Bone marrow (tissue), 2 donors: ENCODE data around the gene TSC22D3.

Source experiments
- DNase-seq, 2 donors: peaks; one replicate each; lab custom pipeline; 2025; lab: John Stamatoyannopoulos, UW

TSC22D3 gene

DNA sequence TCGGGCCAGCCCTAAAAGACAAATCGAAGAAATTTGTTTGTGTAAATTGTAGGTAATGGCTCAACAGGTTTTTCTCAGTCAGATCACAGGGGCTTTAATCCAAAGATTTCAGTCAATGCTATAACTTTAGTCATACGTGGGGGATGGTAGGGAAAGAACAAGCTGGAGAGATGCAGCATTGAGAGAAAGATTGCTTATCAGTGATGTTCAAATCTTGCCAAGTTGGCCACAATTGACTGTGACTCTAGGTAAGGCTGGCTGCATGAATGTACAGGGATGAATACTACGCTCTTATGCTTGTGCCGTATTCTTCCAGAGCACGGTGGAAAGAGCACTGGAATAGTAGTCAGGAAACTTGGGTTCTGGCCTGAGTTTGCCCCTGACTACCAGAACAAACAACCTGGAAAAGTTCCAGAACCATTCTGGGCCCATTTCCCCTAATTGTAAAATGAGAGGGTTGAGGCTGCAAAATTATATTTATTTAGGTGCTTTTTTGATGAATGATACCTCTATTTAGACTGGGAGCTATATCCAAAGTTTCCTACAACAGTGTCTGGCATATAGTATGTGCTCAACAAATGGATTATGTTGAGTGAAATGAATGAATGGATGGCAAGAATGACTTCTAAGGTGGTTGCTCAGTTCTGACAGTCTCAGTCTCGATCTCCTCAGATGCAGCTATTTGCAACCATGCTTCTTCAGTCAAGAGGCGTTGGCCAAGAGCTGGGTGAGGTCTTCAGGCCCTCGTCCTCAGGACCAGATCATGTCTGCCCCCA lies 44.4 kb downstream of the TSC22D3 start:
- DNase-seq = no peak

DNA sequence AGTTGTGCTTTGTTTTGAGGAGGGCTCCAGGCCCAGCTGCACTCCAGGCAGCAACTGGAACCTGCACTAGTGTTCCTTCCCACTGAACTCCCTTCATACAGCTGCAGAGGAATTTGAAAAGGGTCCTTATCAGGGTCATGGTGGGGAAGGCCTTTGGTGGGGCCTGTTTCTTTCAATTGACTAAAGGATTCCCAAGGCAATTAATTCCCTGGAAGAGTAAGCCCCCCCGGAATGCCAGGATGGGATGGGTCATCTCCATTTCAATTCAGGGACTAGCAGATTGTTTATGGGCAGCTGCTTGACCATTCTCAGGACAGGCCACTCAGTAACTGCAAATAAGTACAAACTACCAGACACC lies 45.3 kb downstream of the TSC22D3 start:
- no peak for DNase-seq

DNA sequence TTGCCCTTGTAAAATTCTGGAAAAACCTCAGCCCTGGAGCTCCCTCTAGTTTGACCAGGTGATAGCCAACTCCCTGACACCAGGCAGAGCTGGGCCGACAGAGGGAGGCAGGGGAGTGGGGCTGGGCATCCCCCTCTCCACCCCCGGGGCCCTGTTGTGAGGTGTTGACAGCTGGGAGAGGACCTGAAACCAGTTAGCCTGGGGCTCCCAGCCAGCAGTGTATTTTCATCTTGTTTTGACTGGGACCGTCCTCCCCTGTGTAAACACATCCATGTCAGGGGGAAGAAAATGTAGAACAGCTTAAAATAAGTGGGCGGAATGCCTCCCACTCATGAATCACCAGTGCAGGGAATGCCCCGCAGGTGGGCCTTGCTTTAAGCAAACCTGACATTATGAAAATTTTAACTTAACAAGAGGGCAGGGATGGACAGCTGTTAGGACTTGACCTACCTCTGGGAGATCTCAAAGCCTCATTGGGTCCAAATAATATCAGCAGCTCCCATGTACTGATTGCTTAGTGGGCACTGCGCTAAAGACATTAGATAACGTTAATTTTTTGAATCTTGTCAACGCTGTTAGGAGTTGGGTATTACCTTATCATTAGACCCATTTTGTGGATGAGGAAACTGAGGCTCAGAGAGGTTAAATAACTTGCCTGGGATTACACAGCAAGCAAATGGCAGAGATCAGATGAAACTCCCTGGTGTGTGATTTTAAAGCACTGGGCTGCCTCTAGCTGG lies 45.9 kb downstream of the TSC22D3 start:
- DNase-seq = no peak

DNA sequence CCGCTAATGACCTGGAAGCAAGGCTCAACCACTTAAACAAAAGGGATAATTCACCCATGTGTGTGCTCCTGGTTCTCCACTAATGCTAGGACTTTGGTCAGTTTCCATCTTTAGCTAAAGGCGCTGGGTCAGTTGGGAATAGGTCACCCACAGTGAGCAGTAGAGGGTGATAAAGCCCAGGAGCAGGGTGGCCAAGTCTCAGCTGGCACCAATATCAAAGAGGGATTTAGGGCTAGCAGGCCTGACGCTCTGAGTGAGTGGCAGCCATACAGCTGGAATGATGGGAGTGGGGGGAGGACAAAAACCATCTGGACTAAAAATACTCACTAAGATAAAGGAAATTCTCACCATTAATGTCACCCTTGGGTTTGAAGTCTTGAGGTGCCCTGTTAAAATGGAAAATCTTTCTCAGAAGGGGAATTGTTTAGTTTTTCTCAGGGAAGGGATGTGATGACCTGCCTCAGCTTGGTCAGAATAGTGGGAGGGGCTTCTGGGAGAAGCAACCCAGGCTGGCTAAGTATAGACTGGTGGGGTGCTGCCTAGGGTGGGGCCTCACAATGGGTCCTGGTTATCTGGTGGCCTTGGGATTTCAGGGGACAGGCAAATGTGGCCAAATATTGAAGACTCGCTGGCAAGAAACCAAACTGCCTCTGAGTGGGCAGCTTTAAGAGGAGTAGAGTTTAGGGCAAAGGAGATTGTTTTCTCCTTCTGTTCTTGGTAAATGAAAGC lies 47.1 kb downstream of the TSC22D3 start:
- DNase-seq = no peak

DNA sequence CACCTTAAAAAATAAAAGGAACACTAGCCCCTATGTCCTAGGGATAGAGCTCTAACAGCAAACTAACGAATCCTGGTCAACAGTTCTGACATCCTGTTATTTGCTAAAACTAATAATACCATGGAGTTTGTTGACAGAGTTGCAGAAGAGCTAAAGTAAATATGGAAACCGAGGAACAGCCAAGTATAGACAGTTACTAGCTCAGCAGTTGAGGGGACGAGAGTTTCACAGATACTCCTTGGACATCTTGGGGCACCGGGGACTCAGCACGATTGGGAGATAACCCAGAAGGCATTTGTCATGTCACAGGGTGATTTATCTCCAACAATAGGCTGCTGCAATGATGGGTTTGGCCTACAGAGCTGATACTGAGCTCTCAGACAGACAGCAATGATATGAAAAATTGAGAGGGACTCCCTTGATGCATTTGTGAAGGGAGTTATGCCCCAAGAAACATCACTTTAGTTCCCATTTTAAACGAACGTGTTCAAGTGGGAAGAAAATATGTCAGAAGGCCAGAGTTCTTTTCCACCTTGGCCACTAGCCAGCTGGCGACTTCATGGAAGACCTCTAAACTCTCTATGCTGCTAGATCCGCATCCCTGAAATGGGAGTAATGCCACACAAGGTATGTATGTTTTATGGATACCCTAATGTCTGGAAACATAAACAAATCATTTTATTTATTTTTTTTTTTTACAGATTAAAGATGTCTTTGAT lies 48.6 kb downstream of the TSC22D3 start:
- DNase-seq = no peak

DNA sequence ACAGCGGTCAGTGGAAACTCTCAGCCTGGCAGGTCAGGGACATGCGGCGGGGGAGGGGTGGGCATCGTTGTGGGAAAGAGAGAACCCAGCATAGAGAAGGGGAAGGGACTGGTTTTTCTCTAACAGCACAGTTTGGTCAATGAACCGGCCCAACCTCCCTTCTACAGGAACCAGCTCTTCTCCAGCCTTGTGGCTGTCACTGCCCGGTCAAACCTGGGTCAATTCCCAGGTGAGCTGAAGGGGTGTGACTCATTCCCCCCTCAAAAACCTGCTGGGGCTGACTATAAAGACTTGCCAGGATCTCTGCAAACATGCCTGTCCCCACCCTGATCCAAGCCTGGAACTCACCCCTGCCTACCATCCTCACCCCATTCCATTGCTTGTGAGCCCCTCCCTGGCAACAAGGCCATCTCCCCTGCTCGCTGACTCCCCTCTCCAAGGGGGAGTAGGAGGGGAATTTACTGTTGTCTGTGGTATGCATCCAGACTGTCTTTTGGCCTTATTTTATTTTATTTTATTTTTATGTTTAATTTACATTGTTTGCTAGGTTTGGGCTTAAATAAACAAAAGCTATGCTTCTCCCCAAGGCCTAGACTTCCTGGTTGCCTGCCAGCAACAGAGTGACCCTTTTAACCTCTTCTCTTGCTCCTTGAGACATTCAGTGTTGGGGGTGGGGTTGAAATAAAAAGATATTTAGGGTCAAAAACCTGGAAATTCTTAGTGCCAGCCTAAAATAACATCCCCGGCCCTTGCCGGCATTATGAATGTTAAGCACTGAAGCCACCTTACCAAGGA lies 49.6 kb downstream of the TSC22D3 start:
- DNase-seq = no peak

DNA sequence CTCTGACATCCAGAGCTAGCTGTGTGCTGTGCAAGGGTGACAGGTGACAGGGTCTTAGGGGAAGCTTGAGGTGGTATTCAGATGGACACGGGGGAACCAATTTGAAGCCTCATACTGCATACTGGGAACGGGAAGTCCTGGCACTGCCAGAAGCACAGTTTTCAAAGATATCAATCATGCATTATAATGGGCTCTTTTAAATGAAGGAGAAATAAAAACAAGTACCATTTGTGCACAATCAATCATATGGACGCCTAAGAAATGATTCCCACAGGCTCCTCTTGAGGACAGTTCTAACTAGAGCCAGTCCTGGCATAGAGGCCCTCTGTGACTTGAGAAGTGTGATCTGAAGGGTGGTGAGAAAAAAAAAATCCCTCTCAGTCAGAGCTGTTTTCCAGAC lies 50.9 kb downstream of the TSC22D3 start:
- no peak for DNase-seq

DNA sequence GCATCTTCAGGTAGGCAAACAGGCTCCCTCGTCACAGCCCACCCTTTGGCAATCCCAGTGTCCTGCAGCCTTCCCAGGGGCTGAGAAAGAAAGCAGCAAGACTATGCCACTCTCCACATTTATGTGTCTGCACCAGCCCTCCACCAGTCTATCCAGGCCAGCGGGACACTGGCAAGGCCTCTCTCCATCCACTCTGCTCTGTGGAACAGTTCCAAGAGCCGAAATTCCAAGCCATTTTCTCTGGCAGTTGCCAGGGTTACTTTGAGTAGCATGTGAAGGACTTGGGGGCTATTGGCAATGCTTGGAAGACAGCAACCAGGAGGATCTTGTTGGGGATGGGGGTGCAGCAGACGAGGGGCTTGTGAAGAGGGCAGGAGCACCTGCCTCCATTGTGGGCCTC lies 52.1 kb downstream of the TSC22D3 start:
- DNase-seq = no peak

DNA sequence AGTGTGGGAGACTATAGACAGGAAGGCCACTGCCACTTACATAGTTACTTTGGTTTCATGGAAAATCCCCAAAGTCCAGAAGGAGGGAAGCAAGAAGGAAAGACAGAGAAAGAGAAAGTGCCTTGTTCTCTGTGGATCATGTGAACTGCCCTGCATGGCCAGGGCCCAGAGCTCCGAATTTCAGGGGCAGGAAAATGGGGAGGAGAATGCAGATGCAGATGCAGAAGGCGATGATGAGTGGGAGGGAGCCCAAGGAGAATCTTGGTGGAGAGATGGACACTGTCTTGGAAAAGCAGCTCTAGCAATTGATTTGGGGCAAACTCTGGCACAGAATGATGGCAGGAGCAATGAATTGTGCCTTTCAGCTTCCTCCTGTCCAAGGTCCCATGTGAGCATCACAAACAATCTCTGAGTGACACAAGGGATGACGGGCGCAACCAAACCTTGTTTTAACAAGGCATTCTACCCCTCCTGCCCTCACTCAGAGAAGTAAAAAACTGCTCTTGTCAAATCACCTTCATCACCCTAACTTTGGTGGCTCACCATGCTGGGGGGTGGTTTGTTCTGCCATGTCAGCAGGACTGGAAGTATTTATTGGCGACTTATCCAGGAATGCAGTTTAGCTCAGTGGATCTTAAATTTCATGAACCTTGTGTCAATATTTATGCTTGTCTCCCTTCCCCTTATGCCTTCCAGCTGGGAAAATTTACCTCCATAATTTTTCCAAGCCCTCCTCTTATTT lies 53.5 kb downstream of the TSC22D3 start:
- no peak for DNase-seq

DNA sequence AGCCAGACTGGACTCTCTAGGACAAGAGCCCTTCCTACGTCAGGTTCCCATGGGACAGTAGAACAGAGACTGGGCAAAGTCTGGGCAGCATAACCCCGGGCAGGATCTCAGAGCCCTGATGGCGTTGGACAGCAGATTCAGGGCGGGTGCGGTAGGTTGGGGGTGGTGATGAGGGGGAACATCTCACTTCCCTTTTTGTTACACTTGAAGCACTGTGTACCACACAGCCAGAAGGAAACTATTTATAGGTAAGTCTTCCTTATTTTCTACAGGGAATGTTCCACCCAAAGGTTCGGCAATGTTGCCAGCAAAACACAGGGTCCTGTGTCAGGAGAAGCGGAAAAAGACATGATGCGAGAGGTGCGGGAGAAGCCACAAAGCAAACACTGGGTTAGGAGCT lies 54.3 kb downstream of the TSC22D3 start:
- peak in 1 of 2 donors; percentile 5 for DNase-seq

DNA sequence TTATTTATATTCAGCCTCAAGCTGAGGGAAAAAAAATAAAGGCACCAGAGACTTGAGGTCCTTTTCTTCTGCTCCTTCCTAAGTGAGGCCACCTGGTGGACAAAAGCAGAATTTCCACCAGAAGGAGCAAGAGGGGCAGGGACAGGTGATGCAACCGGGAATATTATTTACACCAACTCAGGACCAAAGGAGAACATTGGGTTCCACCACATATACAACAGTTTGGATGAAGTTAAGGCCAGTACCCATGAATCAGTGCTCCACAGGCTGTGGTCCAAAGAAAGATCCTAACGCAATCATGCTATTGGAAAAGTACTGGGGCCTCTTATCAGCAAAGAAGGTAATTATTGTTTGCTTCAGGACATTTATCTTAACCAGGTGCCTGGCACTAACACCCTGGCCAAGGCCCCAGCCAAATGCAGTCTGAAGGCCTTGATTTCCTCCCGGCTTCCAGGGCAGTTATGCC lies 57.4 kb downstream of the TSC22D3 start:
- DNase-seq = peak; percentile 1 to 53

DNA sequence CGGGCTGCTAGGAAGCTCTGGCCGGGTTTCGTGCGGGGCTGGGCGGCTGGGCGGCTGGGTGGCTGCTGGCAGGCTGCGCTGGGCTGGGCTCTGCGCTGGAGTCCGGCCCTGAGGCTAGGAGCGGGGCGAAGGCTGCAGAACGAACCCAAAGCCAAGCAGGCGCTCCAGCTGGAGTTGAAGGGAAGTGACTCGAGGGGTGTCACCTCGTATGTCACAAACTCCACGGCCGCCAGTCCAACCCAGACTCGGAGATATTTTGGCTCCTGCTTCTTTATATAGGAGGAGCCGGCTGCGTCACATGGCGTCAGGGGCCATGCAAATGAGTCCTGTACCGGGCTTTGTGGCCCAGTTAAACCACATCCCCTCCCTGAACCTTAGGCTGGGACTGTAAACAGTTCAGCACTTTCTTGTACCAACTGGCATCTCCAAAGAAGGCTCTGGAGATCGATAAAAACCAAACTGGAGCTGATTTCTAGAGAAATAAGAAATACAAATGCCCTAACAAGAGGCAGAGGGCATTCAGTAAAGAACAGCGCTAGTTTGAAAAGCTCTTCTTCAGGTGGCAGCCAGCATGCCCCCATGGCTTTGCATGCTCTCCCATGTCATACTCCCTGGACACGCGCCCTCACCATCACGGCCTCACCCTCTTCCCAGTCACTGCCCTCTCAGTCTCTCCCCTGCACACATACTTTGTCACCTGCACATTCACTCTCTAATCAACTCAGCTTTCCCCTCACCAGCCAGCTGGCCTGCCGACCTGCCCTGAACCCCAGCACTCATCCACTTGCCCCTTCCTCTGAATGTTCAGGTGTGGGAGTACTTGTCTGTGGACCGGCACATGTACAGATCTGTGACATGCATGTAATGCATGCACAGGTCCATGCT lies 58.5 kb downstream of the TSC22D3 start:
- peak; percentile 53 to 70 for DNase-seq

DNA sequence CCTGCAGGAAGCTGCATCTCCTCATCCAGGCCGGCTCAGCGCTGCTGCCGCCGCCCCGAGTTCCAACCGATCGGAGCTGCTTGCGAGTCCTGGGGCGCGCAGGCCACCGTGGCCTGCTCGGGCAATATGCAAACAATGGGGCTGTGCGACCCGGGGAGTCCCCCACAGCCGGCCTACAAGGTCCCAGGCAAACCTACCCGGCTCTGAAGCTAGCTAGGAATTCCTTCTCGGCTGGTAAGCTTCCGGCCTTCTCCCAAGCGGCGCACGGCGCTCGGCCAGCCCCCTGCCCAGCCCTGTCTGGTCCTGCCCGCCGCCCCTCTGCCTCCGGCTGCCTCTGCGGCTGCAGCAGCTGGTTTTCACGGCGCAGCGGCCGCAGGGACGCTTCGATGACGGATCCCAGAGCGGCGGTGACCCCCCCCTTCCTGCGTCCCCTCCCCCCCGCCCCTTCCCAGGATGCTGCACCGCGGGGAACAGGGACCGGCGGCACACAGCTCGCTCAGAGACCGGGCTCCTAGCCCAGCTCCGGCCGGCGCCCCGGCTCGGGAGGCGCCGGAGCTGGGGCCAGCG lies 59.4 kb downstream of the TSC22D3 start:
- DNase-seq = peak in 1 of 2 donors; percentile 24

DNA sequence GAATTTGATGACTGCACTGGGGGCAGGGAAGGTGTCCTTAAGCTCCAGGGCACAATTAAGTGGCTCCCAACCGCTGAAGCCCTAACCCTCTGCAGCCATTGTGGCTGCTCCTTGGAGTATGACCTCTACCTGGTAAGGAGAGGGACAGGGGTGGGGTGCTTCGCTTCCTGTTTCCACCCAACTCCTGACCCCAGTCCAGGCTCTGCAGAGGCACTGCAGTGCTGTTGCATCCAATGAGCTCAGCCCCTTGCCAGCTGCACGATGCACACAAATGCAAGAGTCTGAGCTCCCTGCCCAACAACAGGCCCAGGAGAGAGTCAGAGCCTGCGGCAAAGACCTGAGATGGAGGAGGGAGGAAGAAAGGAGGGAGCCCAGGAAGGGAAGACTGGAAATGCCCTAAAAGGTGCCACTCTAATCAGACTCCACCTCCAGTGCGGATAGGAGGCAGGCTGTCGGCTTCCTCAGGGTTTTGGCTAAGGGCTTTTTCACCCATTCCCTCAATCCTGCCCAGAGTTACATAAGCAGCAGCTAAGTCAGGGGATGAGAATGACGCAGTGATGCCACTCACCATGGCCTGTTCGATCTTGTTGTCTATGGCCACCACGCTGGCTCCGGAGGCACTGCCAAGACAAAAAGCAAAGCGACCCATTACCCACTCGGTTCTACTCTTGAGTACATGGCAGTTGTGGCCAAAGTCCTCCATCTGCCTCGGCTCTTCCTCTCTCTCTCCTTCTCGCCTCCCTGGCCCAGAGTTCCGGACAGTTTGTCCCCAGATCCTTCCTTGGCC lies 60.1 kb downstream of the TSC22D3 start:
- DNase-seq = no peak

DNA sequence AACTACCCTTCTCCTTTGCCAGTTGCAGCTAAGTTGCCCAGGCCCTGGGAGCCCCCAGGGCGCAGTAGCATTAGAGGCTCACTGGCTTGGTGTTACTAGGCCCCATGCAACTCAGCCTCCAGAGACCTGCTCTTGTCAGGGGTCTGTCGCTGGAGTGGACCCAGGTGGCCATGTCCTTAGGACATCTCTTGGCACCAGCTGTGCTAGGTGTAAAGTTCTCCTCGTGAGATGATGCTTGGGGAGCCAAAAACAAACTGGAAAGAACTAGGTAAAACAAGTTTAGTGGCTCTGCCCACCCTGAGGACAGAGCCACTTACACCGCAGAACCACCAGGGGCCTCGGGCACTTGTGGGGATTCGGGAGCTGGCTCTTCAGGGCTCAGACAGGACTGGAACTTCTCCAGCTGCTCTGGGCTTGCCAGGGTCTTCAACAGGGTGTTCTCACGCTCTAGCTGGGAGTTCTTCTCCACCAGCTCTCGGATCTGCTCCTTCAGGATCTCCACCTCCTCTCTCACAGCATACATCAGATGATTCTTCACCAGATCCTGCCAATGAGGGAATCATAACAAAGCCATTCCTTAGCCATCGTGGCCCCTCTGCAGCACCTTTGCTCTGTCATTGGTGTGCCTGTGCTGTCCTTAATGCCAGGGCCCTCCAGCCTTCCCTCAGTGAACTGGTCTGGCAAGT lies 61.2 kb downstream of the TSC22D3 start:
- peak in 1 of 2 donors; percentile 1 for DNase-seq

DNA sequence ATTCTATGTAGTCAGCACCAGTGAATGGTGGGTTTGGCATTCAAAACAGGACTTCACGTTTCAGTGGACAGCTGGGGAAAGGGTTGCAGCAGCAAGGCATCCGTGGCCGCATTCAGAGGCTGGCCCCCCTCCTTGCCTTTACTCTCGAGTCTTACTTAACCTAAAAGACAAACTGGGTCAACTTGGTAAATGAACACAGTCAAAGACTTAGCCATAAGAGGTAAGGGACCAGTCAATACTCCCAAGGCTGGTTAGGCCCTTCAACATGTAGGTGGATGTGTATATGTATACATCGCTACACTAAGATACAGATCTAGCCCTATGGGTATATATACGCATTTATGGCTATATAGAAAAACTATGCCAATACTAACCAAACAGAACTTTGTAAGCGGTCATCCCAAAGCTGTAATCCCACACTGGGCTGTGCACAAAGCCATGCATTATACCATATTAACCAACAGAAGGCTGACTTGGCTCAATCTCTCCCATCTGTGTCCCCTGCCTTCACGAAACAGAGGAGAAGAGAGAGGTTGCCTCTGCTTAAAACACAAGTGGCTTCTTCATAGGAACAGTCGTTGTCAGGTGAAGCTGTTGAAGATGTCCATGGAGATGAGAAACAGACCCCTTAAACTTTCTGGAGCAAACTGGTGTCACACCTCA lies 61.9 kb downstream of the TSC22D3 start:
- DNase-seq = no peak

DNA sequence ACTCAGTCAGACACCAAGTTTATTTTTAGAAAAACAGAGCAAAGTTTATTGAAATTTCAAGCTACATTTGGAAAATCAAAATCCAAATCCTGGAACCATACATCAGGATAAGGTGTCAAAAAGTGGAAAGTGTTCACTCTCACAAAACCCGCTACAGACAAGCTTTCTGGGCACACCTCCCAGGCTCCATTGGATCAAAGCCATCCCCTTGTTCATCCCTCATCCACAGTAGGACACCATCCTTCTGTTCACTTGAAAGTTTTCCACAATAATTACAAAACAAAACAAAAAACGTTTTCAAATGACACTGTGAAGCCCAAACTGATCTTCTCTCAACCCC lies 62.4 kb downstream of the TSC22D3 start:
- DNase-seq = no peak
